ENCODE measurements around the gene CST7.

CST7 gene

GRCh38 chr20:24983896-24984295 lies 34.8 kb downstream of the CST7 start:
- no peaks in the 10 kb centered on the region for H3K9me3 ChIP-seq (ENCODE audit: control insufficient read depth in 5 of 5, low read length in 5 of 5)
- peak overlapping the region in 1 of 5 donors; percentile 28 for H3K9ac ChIP-seq (ENCODE audit: low read length in 5 of 5)
- no peaks in the 10 kb centered on the region for H3K27me3 ChIP-seq (ENCODE audit: control insufficient read depth in 5 of 5, insufficient read depth in 4 of 5, low read length in 5 of 5)
- H3K36me3 ChIP-seq (ENCODE audit: control insufficient read depth in 5 of 5, insufficient read depth in 5 of 5, low read length in 5 of 5), result peaks cover 0 to 29% (median 21%) of the 10 kb centered on the region in 5 donors
- peaks cover 8 to 99% (median 87%) of the 10 kb centered on the region in 5 donors for H3K4me1 ChIP-seq (ENCODE audit: control insufficient read depth in 5 of 5, insufficient read depth in 5 of 5, low read length in 5 of 5)
- H3K27ac ChIP-seq (ENCODE audit: low read depth, low read length), result peak overlapping the region; percentile 80
- no peak overlapping the region for H3K4me3 ChIP-seq (ENCODE audit: low read depth in 1 of 5, low read length in 5 of 5)

- H3K4me1 ChIP-seq (ENCODE audit: control insufficient read depth in 5 of 5, insufficient read depth in 5 of 5, low read length in 5 of 5), result peaks cover 8 to 100% (median 88%) of the 10 kb centered on the region in 5 donors
- peak overlapping the region; percentile 80 for H3K27ac ChIP-seq (ENCODE audit: low read depth, low read length)
- peak overlapping the region in 1 of 5 donors; percentile 34 for H3K4me3 ChIP-seq (ENCODE audit: low read depth in 1 of 5, low read length in 5 of 5)
- H3K27me3 ChIP-seq (ENCODE audit: control insufficient read depth in 5 of 5, insufficient read depth in 4 of 5, low read length in 5 of 5), result no peaks in the 10 kb centered on the region
- no peaks in the 10 kb centered on the region for H3K9me3 ChIP-seq (ENCODE audit: control insufficient read depth in 5 of 5, low read length in 5 of 5)
- H3K9ac ChIP-seq (ENCODE audit: low read length in 5 of 5), result peak overlapping the region in 3 of 5 donors; percentile 24 to 63 (median 44)
- H3K36me3 ChIP-seq (ENCODE audit: control insufficient read depth in 5 of 5, insufficient read depth in 5 of 5, low read length in 5 of 5), result peaks cover 0 to 19% (median 15%) of the 10 kb centered on the region in 5 donors
Measured at GRCh38 chr20:24984961-24985640, 36.0 kb downstream of the CST7 start.

GRCh38 chr20:24985802-24986201 lies 36.7 kb downstream of the CST7 start:
- Histone ChIP-seq H3K4me3 (ENCODE audit: low read depth in 1 of 5, low read length in 5 of 5) (no peak overlapping the region), H3K36me3 (ENCODE audit: control insufficient read depth in 5 of 5, insufficient read depth in 5 of 5, low read length in 5 of 5) (peaks cover 0 to 12% (median 8%) of the 10 kb centered on the region in 5 donors), H3K27me3 (ENCODE audit: control insufficient read depth in 5 of 5, insufficient read depth in 4 of 5, low read length in 5 of 5) (no peaks in the 10 kb centered on the region), H3K9ac (ENCODE audit: low read length in 5 of 5) (peak overlapping the region in 4 of 5 donors; percentile 5 to 63 (median 50)), H3K4me1 (ENCODE audit: control insufficient read depth in 5 of 5, insufficient read depth in 5 of 5, low read length in 5 of 5) (peaks cover 8 to 99% (median 88%) of the 10 kb centered on the region in 5 donors), H3K27ac (ENCODE audit: low read depth, low read length) (peak overlapping the region; percentile 80), H3K9me3 (ENCODE audit: control insufficient read depth in 5 of 5, low read length in 5 of 5) (no peaks in the 10 kb centered on the region)

DNA sequence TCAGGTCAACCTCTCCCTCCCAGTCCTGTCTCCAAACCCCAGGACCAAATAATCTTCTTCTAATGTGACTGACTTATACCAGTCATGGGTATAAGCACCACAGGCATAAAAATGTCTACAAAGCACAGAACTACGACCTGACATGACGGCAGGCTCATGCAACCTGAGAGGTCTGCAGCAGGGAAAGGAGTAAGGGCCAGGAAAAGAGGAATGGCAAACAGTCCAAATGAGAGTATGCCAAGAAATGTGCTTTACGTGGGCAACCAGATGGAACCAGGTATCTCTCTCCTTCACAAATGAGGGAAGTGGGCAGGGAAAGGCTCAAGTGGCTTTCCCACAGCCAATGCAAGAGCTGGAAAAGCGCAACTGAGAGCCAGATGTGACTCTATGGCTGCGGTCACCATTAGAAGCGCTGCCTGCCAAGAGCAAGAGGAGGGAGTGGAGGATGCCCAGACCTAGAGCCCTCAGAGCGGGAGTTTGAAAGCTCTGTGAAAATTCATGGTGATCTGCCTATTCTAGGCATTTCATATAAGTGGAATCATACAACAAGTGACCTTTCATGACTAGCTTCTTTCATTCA lies 37.5 kb downstream of the CST7 start:
- Histone ChIP-seq H3K4me1 (ENCODE audit: control insufficient read depth in 5 of 5, insufficient read depth in 5 of 5, low read length in 5 of 5) (peaks cover 4 to 99% (median 88%) of the 10 kb centered on the region in 5 donors), H3K27ac (ENCODE audit: low read depth, low read length) (peak overlapping the region; percentile 80), H3K9ac (ENCODE audit: low read length in 5 of 5) (peak overlapping the region in 3 of 5 donors; percentile 44 to 63 (median 56)), H3K36me3 (ENCODE audit: control insufficient read depth in 5 of 5, insufficient read depth in 5 of 5, low read length in 5 of 5) (peaks cover 0 to 5% (median 3%) of the 10 kb centered on the region in 5 donors), H3K4me3 (ENCODE audit: low read depth in 1 of 5, low read length in 5 of 5) (peak overlapping the region in 1 of 5 donors; percentile 28), H3K27me3 (ENCODE audit: control insufficient read depth in 5 of 5, insufficient read depth in 4 of 5, low read length in 5 of 5) (no peaks in the 10 kb centered on the region), H3K9me3 (ENCODE audit: control insufficient read depth in 5 of 5, low read length in 5 of 5) (no peaks in the 10 kb centered on the region)

DNA sequence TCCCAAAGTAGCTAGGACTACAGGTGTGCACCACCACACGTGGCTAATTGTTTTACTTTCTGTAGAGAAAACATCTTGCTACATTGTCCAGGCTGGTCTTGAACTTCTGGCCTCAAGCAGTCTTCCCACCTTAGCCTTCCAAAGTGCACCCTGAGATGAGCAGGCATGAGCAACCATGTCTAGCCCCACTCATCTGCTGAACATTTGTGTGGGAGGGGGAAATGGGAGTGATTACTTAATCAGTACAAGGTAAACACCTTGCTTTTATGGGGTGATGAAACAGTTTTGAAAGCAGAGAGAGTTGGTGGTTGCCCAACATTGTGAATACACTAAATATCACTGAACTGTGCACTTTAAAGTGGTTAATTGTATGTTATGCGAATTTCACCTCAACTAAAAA lies 38.2 kb downstream of the CST7 start:
- Histone ChIP-seq H3K4me3 (ENCODE audit: low read depth in 1 of 5, low read length in 5 of 5) (no peak overlapping the region), H3K36me3 (ENCODE audit: control insufficient read depth in 5 of 5, insufficient read depth in 5 of 5, low read length in 5 of 5) (peaks cover 0 to 3% (median 0%) of the 10 kb centered on the region in 5 donors), H3K9me3 (ENCODE audit: control insufficient read depth in 5 of 5, low read length in 5 of 5) (no peaks in the 10 kb centered on the region), H3K9ac (ENCODE audit: low read length in 5 of 5) (peak overlapping the region in 1 of 5 donors; percentile 14), H3K27me3 (ENCODE audit: control insufficient read depth in 5 of 5, insufficient read depth in 4 of 5, low read length in 5 of 5) (no peaks in the 10 kb centered on the region), H3K4me1 (ENCODE audit: control insufficient read depth in 5 of 5, insufficient read depth in 5 of 5, low read length in 5 of 5) (peaks cover 4 to 98% (median 88%) of the 10 kb centered on the region in 5 donors), H3K27ac (ENCODE audit: low read depth, low read length) (peak overlapping the region; percentile 80)

- Histone ChIP-seq H3K4me1 (ENCODE audit: control insufficient read depth in 5 of 5, insufficient read depth in 5 of 5, low read length in 5 of 5) (peaks cover 4 to 93% (median 90%) of the 10 kb centered on the region in 5 donors), H3K9ac (ENCODE audit: low read length in 5 of 5) (peak overlapping the region in 4 of 5 donors; percentile 6 to 54 (median 32)), H3K27me3 (ENCODE audit: control insufficient read depth in 5 of 5, insufficient read depth in 4 of 5, low read length in 5 of 5) (no peaks in the 10 kb centered on the region), H3K4me3 (ENCODE audit: low read depth in 1 of 5, low read length in 5 of 5) (peak overlapping the region in 1 of 5 donors; percentile 15), H3K36me3 (ENCODE audit: control insufficient read depth in 5 of 5, insufficient read depth in 5 of 5, low read length in 5 of 5) (no peaks in the 10 kb centered on the region), H3K27ac (ENCODE audit: low read depth, low read length) (peak overlapping the region; percentile 80), H3K9me3 (ENCODE audit: control insufficient read depth in 5 of 5, low read length in 5 of 5) (no peaks in the 10 kb centered on the region)
Measured at GRCh38 chr20:24987873-24988835, 39.1 kb downstream of the CST7 start.

DNA sequence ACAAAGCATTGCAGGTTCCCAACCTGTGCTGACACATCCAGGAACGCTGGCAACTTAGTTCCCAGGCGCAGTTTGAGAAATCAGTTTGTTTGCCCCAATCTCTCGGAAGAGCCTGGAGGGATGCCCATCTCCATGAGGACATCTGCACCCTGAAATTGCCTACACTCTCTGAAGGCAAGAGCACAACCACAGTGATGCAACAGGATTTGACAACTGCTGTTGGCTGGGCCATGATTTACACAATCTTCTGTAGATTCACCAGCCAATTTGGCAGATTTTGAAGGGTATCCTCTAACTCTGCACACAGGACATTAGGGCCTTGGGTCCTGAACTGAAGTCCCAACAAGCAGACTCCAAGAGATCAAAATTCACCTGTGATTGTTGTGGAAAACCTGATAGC lies 40.1 kb downstream of the CST7 start:
- H3K27ac ChIP-seq (ENCODE audit: low read depth, low read length), result peak overlapping the region; percentile 80
- peaks cover 4 to 88% (median 87%) of the 10 kb centered on the region in 5 donors for H3K4me1 ChIP-seq (ENCODE audit: control insufficient read depth in 5 of 5, insufficient read depth in 5 of 5, low read length in 5 of 5)
- no peaks in the 10 kb centered on the region for H3K27me3 ChIP-seq (ENCODE audit: control insufficient read depth in 5 of 5, insufficient read depth in 4 of 5, low read length in 5 of 5)
- no peaks in the 10 kb centered on the region for H3K36me3 ChIP-seq (ENCODE audit: control insufficient read depth in 5 of 5, insufficient read depth in 5 of 5, low read length in 5 of 5)
- H3K9me3 ChIP-seq (ENCODE audit: control insufficient read depth in 5 of 5, low read length in 5 of 5), result no peaks in the 10 kb centered on the region
- H3K4me3 ChIP-seq (ENCODE audit: low read depth in 1 of 5, low read length in 5 of 5), result no peak overlapping the region
- H3K9ac ChIP-seq (ENCODE audit: low read length in 5 of 5), result peak overlapping the region in 3 of 5 donors; percentile 6 to 54 (median 6)

- H3K4me1 ChIP-seq (ENCODE audit: control insufficient read depth in 5 of 5, insufficient read depth in 5 of 5, low read length in 5 of 5), result peaks cover 2 to 82% (median 76%) of the 10 kb centered on the region in 5 donors
- H3K4me3 ChIP-seq (ENCODE audit: low read depth in 1 of 5, low read length in 5 of 5), result peak overlapping the region; percentile 91 to 96 (median 93)
- peak overlapping the region; percentile 88 for H3K27ac ChIP-seq (ENCODE audit: low read depth, low read length)
- no peaks in the 10 kb centered on the region for H3K9me3 ChIP-seq (ENCODE audit: control insufficient read depth in 5 of 5, low read length in 5 of 5)
- H3K36me3 ChIP-seq (ENCODE audit: control insufficient read depth in 5 of 5, insufficient read depth in 5 of 5, low read length in 5 of 5), result no peaks in the 10 kb centered on the region
- H3K9ac ChIP-seq (ENCODE audit: low read length in 5 of 5), result peak overlapping the region in 4 of 5 donors; percentile 91 to 98 (median 93)
- peaks cover 0 to under 1% (median 0%) of the 10 kb centered on the region in 5 donors for H3K27me3 ChIP-seq (ENCODE audit: control insufficient read depth in 5 of 5, insufficient read depth in 4 of 5, low read length in 5 of 5)
Measured at GRCh38 chr20:24990810-24991252, 41.8 kb downstream of the CST7 start.

DNA sequence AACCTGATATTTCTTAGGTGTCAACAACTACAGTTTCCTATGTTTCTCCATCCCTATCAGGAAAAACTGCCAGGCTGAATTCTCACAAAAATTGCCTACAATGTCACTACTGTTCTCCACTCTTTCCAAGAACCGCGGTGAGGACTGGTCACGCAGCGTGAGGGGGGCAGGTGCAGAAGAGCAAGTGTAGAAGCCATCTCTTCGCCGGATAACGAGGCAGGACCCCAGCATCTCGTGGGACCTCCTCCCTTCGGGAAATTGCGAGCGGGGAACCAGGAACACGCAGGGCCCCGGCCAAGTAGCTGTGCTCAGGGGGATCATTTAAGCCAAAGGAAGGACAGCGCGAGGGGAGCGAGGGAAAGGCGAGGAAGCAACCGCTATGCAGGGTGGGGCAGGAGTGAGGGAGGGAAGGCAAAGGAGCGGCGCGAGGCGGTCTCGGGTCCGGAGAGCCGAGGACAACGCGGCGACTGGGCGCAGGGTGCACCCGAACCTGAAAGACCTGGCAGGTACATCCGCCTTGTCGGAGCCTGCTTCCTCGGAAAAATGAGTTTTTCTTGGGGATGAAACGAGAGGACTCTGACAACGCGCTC lies 42.9 kb downstream of the CST7 start:
- Histone ChIP-seq H3K9ac (ENCODE audit: low read length in 5 of 5) (peak overlapping the region; percentile 48 to 98 (median 92)), H3K27me3 (ENCODE audit: control insufficient read depth in 5 of 5, insufficient read depth in 4 of 5, low read length in 5 of 5) (peaks cover 0 to 4% (median 0%) of the 10 kb centered on the region in 5 donors), H3K4me3 (ENCODE audit: low read depth in 1 of 5, low read length in 5 of 5) (peak overlapping the region; percentile 91 to 96 (median 93)), H3K36me3 (ENCODE audit: control insufficient read depth in 5 of 5, insufficient read depth in 5 of 5, low read length in 5 of 5) (no peaks in the 10 kb centered on the region), H3K27ac (ENCODE audit: low read depth, low read length) (peak overlapping the region; percentile 88), H3K9me3 (ENCODE audit: control insufficient read depth in 5 of 5, low read length in 5 of 5) (no peaks in the 10 kb centered on the region), H3K4me1 (ENCODE audit: control insufficient read depth in 5 of 5, insufficient read depth in 5 of 5, low read length in 5 of 5) (peaks cover 0 to 70% (median 64%) of the 10 kb centered on the region in 5 donors)

Measured in subcutaneous abdominal adipose tissue (tissue), 5 donors.